Cardiac fibroblast (primary cell): ENCODE measurements around the gene POLR2C.

ENCODE experiments used
- DNase-seq, 2 donors: peaks; one replicate each; pipeline versions ENCODE4 v3.0.0 to v3.0.0-alpha.2; 2010; ENCODE audit warnings: low read depth in 2 of 2
- H3K4me3 ChIP-seq, 2 donors: replicated peaks in 1 of 2; 1 replicate in 1 of 2; 2 replicates in 1 of 2; pipeline ENCODE4 v1.5.1; 2011; ENCODE audit warnings: low read depth in 2 of 2, low read length in 2 of 2, mild to moderate bottlenecking in 2 of 2, moderate library complexity in 1 of 2
- CTCF ChIP-seq: IDR thresholded peaks from one replicate; pipeline ENCODE4 v1.5.1; 2011; ENCODE audit warnings: low read depth, mild to moderate bottlenecking, low read length, inconsistent platforms

POLR2C gene

GRCh38 chr16:57483725-57484514 lies 21.4 kb downstream of the POLR2C start:
- no peak for DNase-seq
- H3K4me3 ChIP-seq: no peak overlapping the region
- no peak for TF ChIP-seq CTCF

DNA sequence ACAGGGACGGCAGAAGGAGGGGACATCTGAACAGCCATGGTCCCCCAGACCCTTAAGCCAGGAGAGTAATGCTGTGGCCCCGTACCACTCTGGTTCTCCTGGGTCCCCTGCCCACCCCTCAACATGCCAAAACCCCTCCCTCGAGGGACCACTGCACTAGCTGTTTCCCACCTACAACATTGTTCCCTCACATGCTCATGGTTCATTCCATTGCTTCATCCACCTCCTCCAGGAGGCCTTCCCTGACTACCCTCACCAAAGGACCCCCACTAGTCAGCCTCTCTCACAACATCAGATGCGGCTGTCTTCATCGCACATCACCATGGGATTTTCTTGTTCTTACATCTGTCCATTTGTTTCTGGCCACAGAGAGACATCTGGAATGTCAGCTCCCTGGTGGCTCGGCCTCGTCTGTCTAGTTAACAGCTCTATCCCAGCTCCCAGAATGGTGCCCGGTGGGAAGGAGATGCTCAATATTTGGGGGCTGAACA lies 22.1 kb downstream of the POLR2C start:
- TF ChIP-seq CTCF: no peak
- no peak for DNase-seq
- H3K4me3 ChIP-seq: no peak overlapping the region

- no peak for TF ChIP-seq CTCF
- peak overlapping the region; percentile 78 to 91 for H3K4me3 ChIP-seq
- DNase-seq: no peak
Observed at GRCh38 chr16:57485091-57485915, 22.8 kb downstream of the POLR2C start.

DNA sequence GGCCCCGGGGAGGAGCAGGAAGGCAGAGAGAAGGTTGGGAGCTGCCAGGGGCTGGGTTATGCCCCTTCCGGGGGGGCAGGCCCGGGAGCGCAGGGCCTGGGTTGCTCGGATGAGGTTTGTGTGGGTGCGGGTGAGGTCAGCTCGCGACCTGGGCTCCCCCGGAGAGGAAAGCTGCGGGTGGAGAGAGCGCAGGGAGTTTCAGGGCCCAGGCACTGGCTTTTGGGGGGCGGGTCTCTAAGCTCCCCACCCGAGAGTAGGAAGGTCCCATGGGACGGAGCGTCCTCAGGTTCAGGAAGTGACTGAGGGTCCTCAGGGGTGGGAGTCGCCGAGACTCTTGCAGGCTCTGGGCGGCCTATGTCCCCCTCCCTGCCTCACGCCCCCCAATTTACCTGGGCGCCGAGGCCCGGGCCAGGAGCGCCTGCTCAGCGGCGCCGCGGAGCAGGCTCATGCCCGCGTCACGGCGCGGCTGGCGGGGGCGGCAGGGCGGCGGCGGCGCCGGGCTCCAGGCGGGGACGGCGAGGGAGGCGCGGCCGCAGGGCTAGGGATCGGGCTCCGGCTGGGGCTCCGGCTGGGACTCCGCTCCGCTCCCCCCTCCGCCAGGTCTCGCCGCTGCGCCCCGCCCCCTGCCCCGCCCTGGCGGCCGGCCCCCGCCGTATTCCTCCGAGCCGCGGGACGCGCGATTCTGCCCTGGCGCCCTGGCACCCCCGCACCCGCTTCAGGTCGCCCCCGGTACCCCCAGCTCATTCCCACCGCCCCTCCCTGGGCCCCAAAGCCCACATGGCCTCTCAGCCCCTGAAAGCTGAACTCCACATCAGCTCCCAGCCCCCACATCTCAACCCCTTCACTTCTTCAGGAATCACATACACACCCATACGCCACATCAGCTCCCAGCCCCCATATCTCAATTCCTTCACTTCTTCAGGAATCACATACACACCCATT lies 23.7 kb downstream of the POLR2C start, which contains the start of gene DOK4:
DOK4 (minus strand) TSS at position 578 of the 942 bp plus-strand sequence. CDS start 6,986 bp downstream, outside the sequence.
- TF ChIP-seq CTCF: no peak
- DNase-seq: peak; percentile 54 to 73
- peak within 1 kb of the TSS; percentile 78 to 91 for H3K4me3 ChIP-seq

GRCh38 chr16:57486858-57487834 lies 24.7 kb downstream of the POLR2C start:
- no peak for DNase-seq
- H3K4me3 ChIP-seq: peak overlapping the region; percentile 37 to 78
- TF ChIP-seq CTCF: no peak
